Gastroesophageal sphincter (tissue), 4 donors: Measurements from ENCODE around the gene PRKN. TPM values are rescaled to one million over a fixed set of nuclear protein-coding genes. Genes with fewer than 3 reads are reported as not detected.

Source experiments
- ATAC-seq: fragments of 150-250 bp; one replicate; pipeline ENCODE4 v1.9.1; 2016; ENCODE audit warnings: mild to moderate bottlenecking, moderate library complexity
- H3K27ac ChIP-seq, 4 donors: fragments of 200-600 bp; sonication (generic) in 3 of 4; 1 replicate in 3 of 4; 2 replicates in 1 of 4; pipeline ENCODE4 v1.5.1; 2016 to 2019
- H3K27me3 ChIP-seq: fragments of 200-600 bp; sonication (generic); one replicate; pipeline ENCODE4 v1.5.1; 2019
- H3K36me3 ChIP-seq, 2 donors: fragments of 200-600 bp; sonication (generic); one replicate each; pipeline ENCODE4 v1.5.1; 2019; ENCODE audit warnings: control low read depth in 1 of 2
- H3K4me1 ChIP-seq, 3 donors: fragments of 200-600 bp; sonication (generic); 1 replicate in 2 of 3; 2 replicates in 1 of 3; pipeline ENCODE4 v1.5.1; 2016 to 2019; ENCODE audit warnings: control low read depth in 2 of 3
- H3K4me3 ChIP-seq, 2 donors: fragments of 200-600 bp; sonication (generic); one replicate each; pipeline ENCODE4 v1.5.1; 2019; ENCODE audit warnings: mild to moderate bottlenecking in 1 of 2, moderate library complexity in 1 of 2
- H3K9me3 ChIP-seq, 3 donors: fragments of 200-600 bp; sonication (generic); one replicate each; pipeline ENCODE4 v1.5.1; 2017 to 2019; ENCODE audit warnings: control low read depth in 2 of 3
- EP300 ChIP-seq: sonication (generic); formaldehyde crosslinking; IDR thresholded peaks from one replicate; pipeline ENCODE4 v1.6.1; 2017; ENCODE audit warnings: antibody characterized with exemption, mild to moderate bottlenecking
- POLR2A ChIP-seq, 2 donors: fragments of 450-650 bp; IDR thresholded peaks; one replicate each; pipeline ENCODE4 v1.6.1; 2017; ENCODE audit warnings: antibody characterized with exemption in 2 of 2, mild to moderate bottlenecking in 2 of 2, moderate library complexity in 1 of 2
- POLR2AphosphoS5 ChIP-seq: sonication (generic); formaldehyde crosslinking; IDR thresholded peaks from one replicate; pipeline ENCODE4 v1.6.1; 2017; ENCODE audit warnings: antibody characterized with exemption
- WGBS, 2 donors: methylation state at CpG; one replicate each; pipeline ENCODE4 v1.1.5; 2018; ENCODE audit warnings: low coverage in 1 of 2; 5-methylcytosine and 5-hydroxymethylcytosine counted together
- total RNA-seq, 4 donors: library from RNA; depleted of rRNA; stranded (reverse); fragments of >200 nt; gene quantifications; one replicate each; pipeline ENCODE4 v1.1.0, GENCODE V29; 2016
- TF ChIP-seq, protein P1 (sequence below), 4 experiments: fragments of 200-600 bp in 2 of 4; fragments of 450-650 bp in 2 of 4; sonication (generic) in 1 of 4; IDR thresholded peaks; one replicate each; pipeline ENCODE4 v1.5.1; 2017 to 2019; ENCODE audit warnings: antibody characterized with exemption in 4 of 4, mild to moderate bottlenecking in 2 of 4, moderate library complexity in 2 of 4

Gene PRKN
- total RNA-seq, 4 donors from 2014 or later = 8.4 to 58.6 (median 25.8) TPM

DNA sequence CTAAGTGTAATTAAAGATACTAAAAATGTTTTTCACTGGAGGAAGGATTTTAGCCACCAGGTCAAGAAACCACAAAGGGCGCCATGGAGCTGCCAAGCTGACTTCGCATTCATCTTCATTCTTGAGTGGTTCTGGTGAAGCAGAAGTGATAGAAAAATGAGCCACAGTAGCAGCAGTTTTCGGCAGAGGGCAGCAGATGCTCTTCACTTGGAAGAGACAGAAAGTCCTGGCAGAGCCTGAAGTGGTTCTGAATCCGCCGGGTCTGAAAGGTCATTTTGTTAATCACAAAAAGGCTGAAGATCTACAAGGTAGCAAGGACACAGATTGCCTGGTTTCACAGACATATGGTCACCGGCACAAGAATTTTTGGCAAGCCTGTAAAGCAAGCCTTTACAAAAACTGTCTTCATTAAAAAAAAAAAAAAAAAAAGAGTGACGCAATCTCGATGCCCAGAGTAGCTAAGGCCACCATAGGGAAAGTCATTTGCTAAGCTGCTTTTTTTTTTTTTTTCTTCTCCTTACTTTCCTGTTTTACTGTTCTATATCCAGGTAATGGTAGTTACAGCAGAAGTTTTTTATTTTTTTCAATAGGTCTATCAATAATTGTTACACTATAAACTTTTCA is 1108.6 kb downstream of the PRKN start:
- 56 to 58% methylated on average over 5 to 8 of the region's 8 CpGs for WGBS, 2 donors
- no peak for ATAC-seq
- Histone ChIP-seq H3K27me3 (no peaks in the 10 kb centered on the region), H3K4me1 (peaks cover 0 to 15% (median 0%) of the 10 kb centered on the region in 3 donors), H3K9me3 (no peaks in the 10 kb centered on the region), H3K27ac (no peak overlapping the region), H3K4me3 (no peak overlapping the region), H3K36me3 (no peaks in the 10 kb centered on the region)
- no peak for TF ChIP-seq POLR2AphosphoS5
- TF ChIP-seq, protein P1, sequence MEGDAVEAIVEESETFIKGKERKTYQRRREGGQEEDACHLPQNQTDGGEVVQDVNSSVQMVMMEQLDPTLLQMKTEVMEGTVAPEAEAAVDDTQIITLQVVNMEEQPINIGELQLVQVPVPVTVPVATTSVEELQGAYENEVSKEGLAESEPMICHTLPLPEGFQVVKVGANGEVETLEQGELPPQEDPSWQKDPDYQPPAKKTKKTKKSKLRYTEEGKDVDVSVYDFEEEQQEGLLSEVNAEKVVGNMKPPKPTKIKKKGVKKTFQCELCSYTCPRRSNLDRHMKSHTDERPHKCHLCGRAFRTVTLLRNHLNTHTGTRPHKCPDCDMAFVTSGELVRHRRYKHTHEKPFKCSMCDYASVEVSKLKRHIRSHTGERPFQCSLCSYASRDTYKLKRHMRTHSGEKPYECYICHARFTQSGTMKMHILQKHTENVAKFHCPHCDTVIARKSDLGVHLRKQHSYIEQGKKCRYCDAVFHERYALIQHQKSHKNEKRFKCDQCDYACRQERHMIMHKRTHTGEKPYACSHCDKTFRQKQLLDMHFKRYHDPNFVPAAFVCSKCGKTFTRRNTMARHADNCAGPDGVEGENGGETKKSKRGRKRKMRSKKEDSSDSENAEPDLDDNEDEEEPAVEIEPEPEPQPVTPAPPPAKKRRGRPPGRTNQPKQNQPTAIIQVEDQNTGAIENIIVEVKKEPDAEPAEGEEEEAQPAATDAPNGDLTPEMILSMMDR (IDR thresholded peaks at IDR 0.05) = peak in 1 of 4 experiments; percentile 41

DNA sequence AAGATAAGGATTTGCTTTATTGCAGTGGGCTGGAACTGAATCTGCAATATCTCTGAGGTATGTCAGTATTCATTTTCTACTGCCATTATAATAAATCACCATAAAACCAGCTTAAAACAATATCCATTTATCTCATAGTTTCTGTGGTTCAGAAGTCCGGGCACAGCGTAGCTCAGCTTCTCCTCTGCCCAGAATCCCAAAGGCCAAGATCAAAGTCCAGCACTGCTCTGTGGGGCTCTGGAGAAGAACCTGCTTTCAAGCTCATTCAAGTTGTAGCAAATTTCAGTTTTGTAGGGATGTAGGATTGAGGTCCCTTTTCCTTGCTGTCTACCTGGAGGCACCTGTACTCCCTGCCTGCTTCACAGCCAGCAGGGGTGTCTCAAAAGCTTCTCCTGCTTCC is 1113.9 kb downstream of the PRKN start:
- Histone ChIP-seq H3K36me3 (no peaks in the 10 kb centered on the region), H3K27me3 (no peaks in the 10 kb centered on the region), H3K9me3 (peaks cover 0 to 16% (median 0%) of the 10 kb centered on the region in 3 donors), H3K27ac (no peak overlapping the region), H3K4me1 (no peaks in the 10 kb centered on the region), H3K4me3 (no peak overlapping the region)
- ATAC-seq = no peak
- TF ChIP-seq POLR2A (IDR thresholded peaks at IDR 0.05) = no peak
- no peak for TF ChIP-seq EP300
- no peak for TF ChIP-seq POLR2AphosphoS5
- TF ChIP-seq, protein P1 (IDR thresholded peaks at IDR 0.05) = no peak
- 100% methylated on average over 1 to 2 of the region's 2 CpGs for WGBS, 2 donors

DNA sequence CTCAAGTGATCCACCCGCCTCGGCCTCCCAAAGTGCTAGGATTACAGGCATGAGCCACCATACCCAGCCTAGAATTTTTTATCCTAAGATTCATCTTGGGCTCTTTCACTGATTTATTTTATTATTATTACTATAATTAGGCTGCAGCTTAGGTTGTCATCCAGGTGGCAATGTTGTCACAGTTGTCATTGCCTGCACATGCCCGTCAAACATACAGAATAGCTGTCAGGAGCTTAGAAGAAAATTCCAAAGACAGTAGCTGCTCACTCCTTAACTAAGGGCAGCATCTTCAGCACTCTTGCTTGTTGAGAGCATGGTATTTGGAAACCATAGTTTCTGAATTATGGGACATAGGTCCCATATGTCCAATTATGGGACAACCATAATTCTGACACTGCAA is 1118.8 kb downstream of the PRKN start:
- Histone ChIP-seq H3K27me3 (no peaks in the 10 kb centered on the region), H3K4me1 (no peaks in the 10 kb centered on the region), H3K4me3 (no peak overlapping the region), H3K36me3 (no peaks in the 10 kb centered on the region), H3K9me3 (peaks cover 0 to 16% (median 0%) of the 10 kb centered on the region in 3 donors), H3K27ac (no peak overlapping the region)
- TF ChIP-seq EP300 = no peak
- no peak for TF ChIP-seq POLR2AphosphoS5
- TF ChIP-seq, protein P1 (IDR thresholded peaks at IDR 0.05) = no peak
- TF ChIP-seq POLR2A (IDR thresholded peaks at IDR 0.05) = no peak
- 100% methylated on average over 2 of the region's 3 CpGs for WGBS, 2 donors
- ATAC-seq = no peak

DNA sequence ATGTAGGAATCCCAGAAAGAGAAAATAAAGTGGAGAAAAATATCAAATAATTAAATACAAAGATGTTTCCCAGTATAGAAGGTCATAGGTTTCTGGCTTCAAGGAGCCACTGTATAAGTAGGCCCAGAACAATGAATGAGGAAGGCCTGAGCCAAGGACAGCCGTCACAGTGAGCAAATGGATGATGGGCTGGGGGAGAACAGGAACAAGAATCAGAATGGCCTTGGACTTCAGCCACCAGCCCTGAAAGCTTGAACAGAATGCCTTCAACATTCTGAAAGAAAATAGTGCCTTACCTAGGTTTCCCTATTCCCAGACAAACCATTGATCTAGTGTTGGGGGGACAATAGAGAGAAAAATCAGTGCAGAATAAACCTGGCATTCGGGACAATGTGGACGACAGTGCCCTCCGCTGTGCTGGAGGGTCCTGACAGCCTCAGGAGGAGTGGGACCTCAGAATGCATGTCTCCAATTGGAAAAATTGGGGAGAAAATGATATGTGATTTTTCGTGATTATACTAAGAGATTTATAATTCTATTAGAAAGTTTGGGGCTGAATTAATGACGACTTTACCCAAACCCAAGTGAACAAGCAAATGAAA is 1119.8 kb downstream of the PRKN start:
- H3K9me3 ChIP-seq = peaks cover 0 to 12% (median 0%) of the 10 kb centered on the region in 3 donors
- H3K36me3 ChIP-seq = no peaks in the 10 kb centered on the region
- no peaks in the 10 kb centered on the region for H3K4me1 ChIP-seq
- no peak for ATAC-seq
- no peaks in the 10 kb centered on the region for H3K27me3 ChIP-seq
- TF ChIP-seq POLR2A (IDR thresholded peaks at IDR 0.05) (no peak), EP300 (no peak), POLR2AphosphoS5 (no peak)
- TF ChIP-seq, protein P1 (IDR thresholded peaks at IDR 0.05) = no peak
- no peak overlapping the region for H3K4me3 ChIP-seq
- H3K27ac ChIP-seq = no peak overlapping the region
- 86 to 93% methylated on average over 3 of the region's 6 CpGs for whole genome bisulfite sequencing, 2 donors

DNA sequence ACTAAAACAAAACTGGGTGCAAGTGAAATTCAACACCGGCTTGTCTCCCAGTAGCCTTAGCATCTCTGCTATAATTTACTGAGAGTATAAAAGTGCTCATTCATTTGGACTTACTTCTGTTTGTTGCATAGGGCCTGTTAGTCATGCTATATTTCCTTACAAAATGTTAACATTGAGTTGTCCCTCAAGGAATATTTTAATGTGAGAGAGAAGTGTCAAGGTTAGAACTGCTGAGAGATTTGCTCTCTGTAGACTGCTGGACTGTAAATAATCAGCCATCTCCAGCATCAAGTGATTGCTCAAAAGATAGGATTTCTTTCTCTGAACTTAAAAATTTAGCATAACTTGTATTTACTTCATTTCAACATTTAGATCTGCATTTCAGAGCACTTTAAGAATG is 1125.2 kb downstream of the PRKN start:
- no peak for TF ChIP-seq POLR2A (IDR thresholded peaks at IDR 0.05)
- TF ChIP-seq, protein P1 (IDR thresholded peaks at IDR 0.05) = no peak
- no peak for TF ChIP-seq POLR2AphosphoS5
- no peak for TF ChIP-seq EP300
- no peaks in the 10 kb centered on the region for H3K4me1 ChIP-seq
- no peak overlapping the region for H3K4me3 ChIP-seq
- H3K9me3 ChIP-seq = no peaks in the 10 kb centered on the region
- H3K27me3 ChIP-seq = no peaks in the 10 kb centered on the region
- 90 to 91% methylated on average over 1 of the region's 1 CpG for WGBS, 2 donors
- no peak for ATAC-seq
- H3K36me3 ChIP-seq = no peaks in the 10 kb centered on the region
- no peak overlapping the region for H3K27ac ChIP-seq
